ENCODE data around the gene SLC23A2. TPM values are rescaled to one million over a fixed set of nuclear protein-coding genes. Genes with fewer than 3 reads are reported as not detected.
"Not testable (repeated sequence)": the region's sequence is repeated elsewhere in the genome, so short reads cannot be mapped to it uniquely, and the experiment has no call there.

Gene SLC23A2
- total RNA-seq, 4 donors from 2014 or later: 3.6 to 15.1 (median 11.1) TPM

DNA sequence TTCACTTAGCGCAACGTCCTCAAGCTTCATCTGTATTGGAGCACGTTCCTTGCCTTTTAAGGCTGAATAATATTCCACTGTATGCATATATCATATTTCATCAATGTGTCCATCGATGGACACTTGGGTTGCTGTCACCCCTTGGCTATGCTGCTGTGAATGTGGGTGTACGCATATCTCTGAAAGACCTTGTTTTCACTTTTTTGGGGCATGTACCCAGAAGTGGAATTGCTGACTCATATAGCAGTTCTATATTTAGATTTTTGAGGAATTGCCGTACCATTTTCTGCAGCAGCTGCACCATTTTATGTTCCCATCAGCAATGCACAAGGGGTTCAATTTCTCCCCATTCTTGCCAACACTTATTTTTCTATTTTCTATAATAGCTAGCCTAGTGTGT, 22.8 kb upstream of the SLC23A2 start:
- H3K27me3 ChIP-seq: no peaks in the 10 kb centered on the region
- H3K36me3 ChIP-seq: no peaks in the 10 kb centered on the region
- no peaks in the 10 kb centered on the region for H3K9me3 ChIP-seq
- DNase-seq: no peak
- 75 to 77% methylated on average over 6 of the region's 6 CpGs for WGBS, 2 donors
- intact Hi-C loops (cut with DNase I): no loop called here
- no peak for TF ChIP-seq POLR2A (IDR thresholded peaks at IDR 0.05)
- TF ChIP-seq, protein P1, sequence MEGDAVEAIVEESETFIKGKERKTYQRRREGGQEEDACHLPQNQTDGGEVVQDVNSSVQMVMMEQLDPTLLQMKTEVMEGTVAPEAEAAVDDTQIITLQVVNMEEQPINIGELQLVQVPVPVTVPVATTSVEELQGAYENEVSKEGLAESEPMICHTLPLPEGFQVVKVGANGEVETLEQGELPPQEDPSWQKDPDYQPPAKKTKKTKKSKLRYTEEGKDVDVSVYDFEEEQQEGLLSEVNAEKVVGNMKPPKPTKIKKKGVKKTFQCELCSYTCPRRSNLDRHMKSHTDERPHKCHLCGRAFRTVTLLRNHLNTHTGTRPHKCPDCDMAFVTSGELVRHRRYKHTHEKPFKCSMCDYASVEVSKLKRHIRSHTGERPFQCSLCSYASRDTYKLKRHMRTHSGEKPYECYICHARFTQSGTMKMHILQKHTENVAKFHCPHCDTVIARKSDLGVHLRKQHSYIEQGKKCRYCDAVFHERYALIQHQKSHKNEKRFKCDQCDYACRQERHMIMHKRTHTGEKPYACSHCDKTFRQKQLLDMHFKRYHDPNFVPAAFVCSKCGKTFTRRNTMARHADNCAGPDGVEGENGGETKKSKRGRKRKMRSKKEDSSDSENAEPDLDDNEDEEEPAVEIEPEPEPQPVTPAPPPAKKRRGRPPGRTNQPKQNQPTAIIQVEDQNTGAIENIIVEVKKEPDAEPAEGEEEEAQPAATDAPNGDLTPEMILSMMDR (IDR thresholded peaks at IDR 0.05): no peak
- no peaks in the 10 kb centered on the region for H3K4me1 ChIP-seq
- H3K4me3 ChIP-seq: no peak overlapping the region
- H3K27ac ChIP-seq: no peak overlapping the region

DNA sequence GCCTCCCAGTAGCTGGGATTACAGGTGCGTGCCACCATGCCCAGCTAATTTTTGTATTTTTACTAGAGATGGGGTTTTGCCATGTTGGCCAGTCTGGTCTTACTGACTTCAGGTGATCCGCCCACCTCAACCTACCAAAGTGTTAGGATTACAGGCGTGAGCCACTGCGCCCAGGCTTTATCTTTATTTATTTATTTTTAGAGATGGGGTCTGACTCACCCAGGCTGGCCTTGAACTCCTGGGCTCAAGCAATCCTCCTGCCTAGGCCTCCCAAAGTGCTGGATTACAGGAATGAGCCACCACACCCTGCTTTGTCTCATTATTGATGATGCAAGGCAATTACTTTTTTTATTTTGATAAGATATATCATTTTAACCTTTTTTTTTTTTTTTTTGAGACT, 21.9 kb upstream of the SLC23A2 start:
- H3K27me3 ChIP-seq; H3K4me3 ChIP-seq; intact Hi-C loops (cut with DNase I); H3K27ac ChIP-seq; DNase-seq; H3K4me1 ChIP-seq; H3K9me3 ChIP-seq; H3K36me3 ChIP-seq: not testable (repeated sequence)
- 92% methylated on average over 2 to 4 of the region's 4 CpGs for WGBS, 2 donors

DNA sequence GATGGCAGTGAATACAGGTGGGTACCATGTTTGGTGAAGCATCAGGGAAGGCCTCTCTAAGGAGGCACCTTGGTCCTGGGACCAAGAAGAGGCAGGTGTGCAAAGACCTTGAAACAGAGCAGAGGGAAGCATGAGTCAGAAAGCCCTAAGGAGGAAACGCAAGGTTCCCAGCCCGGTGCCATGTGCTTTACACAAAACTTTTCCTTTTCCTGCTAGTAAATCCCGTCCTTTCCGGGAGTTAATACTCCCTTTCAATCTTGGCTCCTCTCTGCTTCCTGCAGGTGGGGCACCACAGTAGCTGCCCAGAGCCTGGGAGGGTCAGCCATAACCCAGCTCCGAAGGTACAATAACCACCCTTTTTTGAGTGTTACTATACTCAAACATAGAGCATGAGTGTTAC, 19.4 kb upstream of the SLC23A2 start:
- Histone ChIP-seq H3K4me3 (no peak overlapping the region), H3K4me1 (no peaks in the 10 kb centered on the region), H3K36me3 (no peaks in the 10 kb centered on the region), H3K27me3 (no peaks in the 10 kb centered on the region), H3K9me3 (no peaks in the 10 kb centered on the region), H3K27ac (no peak overlapping the region)
- TF ChIP-seq POLR2A (IDR thresholded peaks at IDR 0.05): no peak
- TF ChIP-seq, protein P1 (IDR thresholded peaks at IDR 0.05): no peak
- no peak for DNase-seq
- intact Hi-C loops (cut with DNase I): no loop called here
- WGBS, 2 donors: 22% methylated on average over 5 of the region's 5 CpGs

DNA sequence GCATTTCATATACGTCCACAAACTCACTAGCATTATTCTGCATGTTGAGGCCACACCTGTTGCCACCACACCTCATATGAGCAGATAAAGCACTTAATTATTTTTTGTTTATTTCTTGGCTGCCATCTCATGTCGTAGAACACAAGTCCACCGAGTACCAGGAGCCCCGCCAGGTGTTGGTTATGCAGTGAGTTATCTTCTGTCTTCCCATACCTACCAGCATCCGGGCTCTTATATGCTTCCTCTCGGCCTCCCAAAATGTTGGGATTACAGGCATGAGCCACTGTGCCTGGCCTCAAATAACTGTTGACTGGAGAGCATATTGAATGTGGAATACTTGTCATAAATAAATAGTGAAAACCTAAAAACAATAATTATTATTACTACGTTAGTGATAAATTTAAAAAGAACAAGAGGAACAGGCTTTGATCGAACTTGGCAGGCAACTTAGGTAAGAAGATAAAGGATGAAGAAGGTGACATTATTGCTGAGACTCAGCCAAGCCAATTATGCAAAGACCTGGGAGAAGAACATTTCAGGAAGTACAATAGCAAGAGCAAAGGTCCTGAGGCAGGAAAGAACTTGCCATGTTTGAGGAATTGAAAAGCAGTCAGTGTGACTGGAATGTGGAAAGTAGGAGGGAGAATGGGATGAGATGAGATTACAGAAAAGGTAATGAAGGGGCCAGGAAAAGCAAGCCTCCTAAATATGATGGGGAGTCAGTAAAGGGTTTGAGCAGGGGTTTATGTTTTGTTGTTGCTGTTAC, 12.6 kb upstream of the SLC23A2 start:
- Histone ChIP-seq H3K4me3 (no peak overlapping the region), H3K27me3 (no peaks in the 10 kb centered on the region), H3K4me1 (peaks cover 0 to 5% (median 0%) of the 10 kb centered on the region in 3 donors), H3K9me3 (no peaks in the 10 kb centered on the region), H3K27ac (no peak overlapping the region), H3K36me3 (no peaks in the 10 kb centered on the region)
- TF ChIP-seq POLR2A (IDR thresholded peaks at IDR 0.05): no peak
- TF ChIP-seq, protein P1 (IDR thresholded peaks at IDR 0.05): no peak
- intact Hi-C loops (cut with DNase I): no loop called here
- no peak for DNase-seq
- 59 to 76% methylated on average over 8 of the region's 8 CpGs for WGBS, 2 donors

DNA sequence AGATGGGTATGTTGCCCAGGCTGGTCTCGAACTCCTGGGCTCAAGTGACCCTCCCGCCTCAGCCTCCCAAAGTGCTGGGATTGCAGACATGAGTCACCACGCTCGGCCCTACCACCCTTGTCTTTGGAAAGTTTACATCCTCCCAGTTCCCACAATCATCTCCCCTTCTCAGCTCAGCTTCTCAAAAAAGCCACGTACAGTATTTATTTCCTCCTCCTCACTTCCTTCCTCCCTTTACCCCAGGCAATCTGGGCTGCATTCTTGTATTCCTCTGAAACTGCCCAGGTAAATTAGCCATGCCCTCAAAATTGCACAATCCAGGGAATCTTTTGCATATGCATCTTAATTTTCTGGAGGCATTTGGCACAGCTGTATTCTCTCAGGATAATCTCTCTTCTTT, 7.4 kb upstream of the SLC23A2 start:
- WGBS, 2 donors: 12 to 27% methylated on average over 5 of the region's 5 CpGs
- intact Hi-C loops (cut with DNase I): no loop called here

More for the DNA sequence above, 7.4 kb upstream of the SLC23A2 start:
- no peaks in the 10 kb centered on the region for H3K36me3 ChIP-seq
- no peak for DNase-seq
- no peak overlapping the region for H3K27ac ChIP-seq
- no peaks in the 10 kb centered on the region for H3K27me3 ChIP-seq
- H3K9me3 ChIP-seq: no peaks in the 10 kb centered on the region
- TF ChIP-seq, protein P1 (IDR thresholded peaks at IDR 0.05): no peak
- TF ChIP-seq POLR2A (IDR thresholded peaks at IDR 0.05): no peak
- peaks cover 0 to 5% (median 0%) of the 10 kb centered on the region in 3 donors for H3K4me1 ChIP-seq
- no peak overlapping the region for H3K4me3 ChIP-seq
